Left renal cortex interstitium (tissue), 4 donors: ENCODE data around the gene GPX7. TPM values are rescaled to one million over a fixed set of nuclear protein-coding genes. Genes with fewer than 3 reads are reported as not detected.

Experiments
- polyA plus RNA-seq, 4 donors: library from polyadenylated mRNA; unstranded; fragments of 120-200 nt; gene quantifications; one replicate each; pipeline ENCODE4 v1.2.1, GENCODE V29; 2013; ENCODE audit not compliant: insufficient read length in 4 of 4

GPX7 gene
- polyA plus RNA-seq, 4 donors = 68.8 to 102 (median 71.7) TPM

Other genes starting within 250 kb of the GPX7 start
- 10 to 100 TPM; 26.8 to 45.1 (median 32.6) TPM for gene CC2D1B, start 236.2 kb upstream of the GPX7 start, polyA plus RNA-seq
- 1 to 10 TPM; 5.9 to 7.7 (median 6.6) TPM for gene ORC1, start 197.9 kb upstream of the GPX7 start, polyA plus RNA-seq
- gene PRPF38A, start 197.8 kb upstream of the GPX7 start, polyA plus RNA-seq = 10 to 100 TPM; 71.8 to 87.9 (median 78.3) TPM
- 100 to 1,000 TPM in 2 of 4 donors, 10 to 100 TPM in 2; 65.6 to 131 (median 91.2) TPM for gene TUT4, start 49.3 kb upstream of the GPX7 start, polyA plus RNA-seq
- 1 to 10 TPM; 1.2 to 2.4 (median 1.5) TPM for gene SHISAL2A, start 30.8 kb downstream of the GPX7 start, polyA plus RNA-seq
- gene COA7, start 96.0 kb downstream of the GPX7 start, polyA plus RNA-seq = 10 to 100 TPM; 15.3 to 17.0 (median 16.5) TPM
- gene ZYG11B, start 124.1 kb downstream of the GPX7 start, polyA plus RNA-seq = 10 to 100 TPM; 23.3 to 28.7 (median 24.5) TPM
- under 1 TPM; 0.16 to 0.21 (median 0.17) TPM for gene ZYG11A, start 240.4 kb downstream of the GPX7 start, polyA plus RNA-seq